Left renal cortex interstitium (tissue), 4 donors: Measurements from ENCODE around the gene HOXD12. TPM values are rescaled to one million over a fixed set of nuclear protein-coding genes. Genes with fewer than 3 reads are reported as not detected.

Experiments used
- DNase-seq, 4 donors: peaks; one replicate each; pipeline ENCODE4 v3.0.0-alpha.2; 2013; ENCODE audit warnings: low read depth in 4 of 4, low spot score in 2 of 4, missing footprints in 1 of 4
- polyA plus RNA-seq, 4 donors: library from polyadenylated mRNA; unstranded; fragments of 120-200 nt; gene quantifications; one replicate each; pipeline ENCODE4 v1.2.1, GENCODE V29; 2013; ENCODE audit not compliant: insufficient read length in 4 of 4

The HOXD12 gene
- polyA plus RNA-seq, 4 donors = 0.27 to 0.79 (median 0.35) TPM

- DNase-seq = no peak
These were observed 7.1 kb upstream of the HOXD12 start, which contains the start of gene HOXD13 for GRCh38 chr2:176092270-176093144. TSS of gene HOXD13 (plus strand) at chr2:176092721. CDS start at chr2:176092891, 170 bp downstream.

GRCh38 chr2:176093145-176093897 is 6.3 kb upstream of the HOXD12 start:
- DNase-seq = no peak

- no peak for DNase-seq
These were observed 5.7 kb upstream of the HOXD12 start for GRCh38 chr2:176093898-176094249.

- no peak for DNase-seq
These were observed 5.2 kb upstream of the HOXD12 start for GRCh38 chr2:176094349-176094748.

- DNase-seq = no peak
These were observed 4.2 kb upstream of the HOXD12 start for GRCh38 chr2:176095421-176095820.

GRCh38 chr2:176096243-176096985 is 3.2 kb upstream of the HOXD12 start:
- no peak for DNase-seq

GRCh38 chr2:176096986-176097819 is 2.4 kb upstream of the HOXD12 start:
- DNase-seq = no peak

GRCh38 chr2:176097820-176098365 is 1.7 kb upstream of the HOXD12 start:
- DNase-seq = no peak

GRCh38 chr2:176098366-176099158 is 1.0 kb upstream of the HOXD12 start:
- no peak for DNase-seq

- no peak for DNase-seq
These were observed 352 bp upstream of the HOXD12 start for GRCh38 chr2:176099159-176099727.

GRCh38 chr2:176100547-176101140 is 1.0 kb downstream of the HOXD12 start:
- no peak for DNase-seq

GRCh38 chr2:176101216-176101830 is 1.7 kb downstream of the HOXD12 start:
- no peak for DNase-seq

GRCh38 chr2:176101842-176102241 is 2.2 kb downstream of the HOXD12 start:
- DNase-seq = no peak

- no peak for DNase-seq
These were observed 2.8 kb downstream of the HOXD12 start for GRCh38 chr2:176102309-176102866.

GRCh38 chr2:176103194-176103593 is 3.6 kb downstream of the HOXD12 start:
- DNase-seq = no peak

- no peak for DNase-seq
These were observed 4.2 kb downstream of the HOXD12 start for GRCh38 chr2:176103742-176104315.
